ENCODE results near the gene CBLIF. TPM values are rescaled to one million over a fixed set of nuclear protein-coding genes. Genes with fewer than 3 reads are reported as not detected.

CBLIF gene
- total and polyA plus RNA-seq, 2 of the 13 experiments (the other 11 are each of a cell fraction or from before 2014, with no cell fraction given), result not detected

DNA sequence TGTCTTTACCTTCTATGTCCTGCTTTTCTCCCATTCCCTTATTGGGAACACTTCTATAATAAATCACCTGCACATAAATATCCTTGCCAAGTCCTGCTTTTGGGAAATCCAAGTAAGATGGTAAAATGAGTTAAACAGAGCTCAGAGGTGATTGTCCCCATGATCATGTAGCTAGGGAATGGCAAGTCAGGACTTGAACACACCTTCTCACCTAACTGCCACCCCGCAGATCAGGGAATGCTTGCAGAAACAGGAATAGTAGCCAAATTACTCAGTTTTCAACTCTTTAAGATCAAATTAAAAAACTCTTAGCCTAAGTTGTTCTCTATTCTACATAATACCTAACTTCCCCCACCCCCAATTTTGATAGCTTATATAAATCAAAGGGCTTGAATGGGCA is 49.3 kb upstream of the CBLIF start:
- Histone ChIP-seq H3K9me3 (ENCODE audit: low read length) (no peaks in the 10 kb centered on the region), H3K27me3 (ENCODE audit: control insufficient read depth in 1 of 2, insufficient read depth in 2 of 2, low read length in 2 of 2) (no peaks in the 10 kb centered on the region; a peak in 1 of 5 replicates), H2AFZ (ENCODE audit: low read length) (no peak overlapping the region), H3K4me1 (ENCODE audit: insufficient read depth, low read length) (no peaks in the 10 kb centered on the region), H3K36me3 (replicated peaks in 1 of 2; ENCODE audit: control insufficient read depth in 1 of 2, insufficient read depth in 2 of 2, low read length in 2 of 2) (no peaks in the 10 kb centered on the region), H4K20me1 (ENCODE audit: insufficient read depth, low read length) (no peaks in the 10 kb centered on the region), H3K9ac (ENCODE audit: insufficient read depth, low read depth, low read length) (no peak overlapping the region), H3K4me2 (ENCODE audit: low read depth, low read length) (no peak overlapping the region), H3K27ac (ENCODE audit: extremely low read length, insufficient read depth, low read length) (no peak overlapping the region), H3K4me3 (replicated peaks in 1 of 3; ENCODE audit: insufficient read depth in 1 of 3, low read depth in 2 of 3, low read length in 3 of 3) (no peak overlapping the region), H3K79me2 (ENCODE audit: insufficient read depth, low read length) (no peaks in the 10 kb centered on the region)
- intact Hi-C loops (cut with micrococcal nuclease; ENCODE audit: unreplicated experiment), result no loop called here
- in situ Hi-C loops (cut with HindIII; ENCODE audit: extremely low pct_ligation_motif_present, low pct_unique_long_range_greater_than_20kb), result no loop called here
- DNase-seq (ENCODE audit: low spot score) (no peak), FAIRE-seq (no peak), ATAC-seq (no peak)
- BruUV-seq (replicated peaks), result no TSS peak
- POLR2A ChIA-PET, result no interaction called here
- CTCF ChIA-PET (ENCODE audit: low intra/inter-chr PET ratio, low total read pairs), result no interaction called here
- WGBS (ENCODE audit: low lambda C conversion rate), result 6% methylated on average over 1 of the region's 1 CpG
- TF ChIP-seq TOE1 (CRISPR knock-in tag; IDR thresholded peaks at IDR 0.05) (no peak), RBAK (CRISPR knock-in tag; IDR thresholded peaks at IDR 0.05) (no peak), JUN (CRISPR knock-in tag; IDR thresholded peaks at IDR 0.05) (no peak), PAX8 (CRISPR knock-in tag; IDR thresholded peaks at IDR 0.05; ENCODE audit: borderline replicate concordance) (no peak), ZKSCAN1 (IDR thresholded peaks at IDR 0.05; ENCODE audit: low read length) (no peak), IKZF1 (IDR thresholded peaks at IDR 0.05) (no peak), ZNF816 (CRISPR knock-in tag; IDR thresholded peaks at IDR 0.05; ENCODE audit: borderline replicate concordance) (no peak), ZNF790 (CRISPR knock-in tag; IDR thresholded peaks at IDR 0.05; ENCODE audit: borderline replicate concordance) (no peak), ZNF773 (CRISPR knock-in tag; IDR thresholded peaks at IDR 0.05; ENCODE audit: borderline replicate concordance) (no peak), ZNF678 (CRISPR knock-in tag; IDR thresholded peaks at IDR 0.05) (no peak)
- TF ChIP-seq, protein P1, sequence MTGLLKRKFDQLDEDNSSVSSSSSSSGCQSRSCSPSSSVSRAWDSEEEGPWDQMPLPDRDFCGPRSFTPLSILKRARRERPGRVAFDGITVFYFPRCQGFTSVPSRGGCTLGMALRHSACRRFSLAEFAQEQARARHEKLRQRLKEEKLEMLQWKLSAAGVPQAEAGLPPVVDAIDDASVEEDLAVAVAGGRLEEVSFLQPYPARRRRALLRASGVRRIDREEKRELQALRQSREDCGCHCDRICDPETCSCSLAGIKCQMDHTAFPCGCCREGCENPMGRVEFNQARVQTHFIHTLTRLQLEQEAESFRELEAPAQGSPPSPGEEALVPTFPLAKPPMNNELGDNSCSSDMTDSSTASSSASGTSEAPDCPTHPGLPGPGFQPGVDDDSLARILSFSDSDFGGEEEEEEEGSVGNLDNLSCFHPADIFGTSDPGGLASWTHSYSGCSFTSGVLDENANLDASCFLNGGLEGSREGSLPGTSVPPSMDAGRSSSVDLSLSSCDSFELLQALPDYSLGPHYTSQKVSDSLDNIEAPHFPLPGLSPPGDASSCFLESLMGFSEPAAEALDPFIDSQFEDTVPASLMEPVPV (CRISPR knock-in tag; IDR thresholded peaks at IDR 0.05), result no peak
- TF ChIP-seq, protein P2, sequence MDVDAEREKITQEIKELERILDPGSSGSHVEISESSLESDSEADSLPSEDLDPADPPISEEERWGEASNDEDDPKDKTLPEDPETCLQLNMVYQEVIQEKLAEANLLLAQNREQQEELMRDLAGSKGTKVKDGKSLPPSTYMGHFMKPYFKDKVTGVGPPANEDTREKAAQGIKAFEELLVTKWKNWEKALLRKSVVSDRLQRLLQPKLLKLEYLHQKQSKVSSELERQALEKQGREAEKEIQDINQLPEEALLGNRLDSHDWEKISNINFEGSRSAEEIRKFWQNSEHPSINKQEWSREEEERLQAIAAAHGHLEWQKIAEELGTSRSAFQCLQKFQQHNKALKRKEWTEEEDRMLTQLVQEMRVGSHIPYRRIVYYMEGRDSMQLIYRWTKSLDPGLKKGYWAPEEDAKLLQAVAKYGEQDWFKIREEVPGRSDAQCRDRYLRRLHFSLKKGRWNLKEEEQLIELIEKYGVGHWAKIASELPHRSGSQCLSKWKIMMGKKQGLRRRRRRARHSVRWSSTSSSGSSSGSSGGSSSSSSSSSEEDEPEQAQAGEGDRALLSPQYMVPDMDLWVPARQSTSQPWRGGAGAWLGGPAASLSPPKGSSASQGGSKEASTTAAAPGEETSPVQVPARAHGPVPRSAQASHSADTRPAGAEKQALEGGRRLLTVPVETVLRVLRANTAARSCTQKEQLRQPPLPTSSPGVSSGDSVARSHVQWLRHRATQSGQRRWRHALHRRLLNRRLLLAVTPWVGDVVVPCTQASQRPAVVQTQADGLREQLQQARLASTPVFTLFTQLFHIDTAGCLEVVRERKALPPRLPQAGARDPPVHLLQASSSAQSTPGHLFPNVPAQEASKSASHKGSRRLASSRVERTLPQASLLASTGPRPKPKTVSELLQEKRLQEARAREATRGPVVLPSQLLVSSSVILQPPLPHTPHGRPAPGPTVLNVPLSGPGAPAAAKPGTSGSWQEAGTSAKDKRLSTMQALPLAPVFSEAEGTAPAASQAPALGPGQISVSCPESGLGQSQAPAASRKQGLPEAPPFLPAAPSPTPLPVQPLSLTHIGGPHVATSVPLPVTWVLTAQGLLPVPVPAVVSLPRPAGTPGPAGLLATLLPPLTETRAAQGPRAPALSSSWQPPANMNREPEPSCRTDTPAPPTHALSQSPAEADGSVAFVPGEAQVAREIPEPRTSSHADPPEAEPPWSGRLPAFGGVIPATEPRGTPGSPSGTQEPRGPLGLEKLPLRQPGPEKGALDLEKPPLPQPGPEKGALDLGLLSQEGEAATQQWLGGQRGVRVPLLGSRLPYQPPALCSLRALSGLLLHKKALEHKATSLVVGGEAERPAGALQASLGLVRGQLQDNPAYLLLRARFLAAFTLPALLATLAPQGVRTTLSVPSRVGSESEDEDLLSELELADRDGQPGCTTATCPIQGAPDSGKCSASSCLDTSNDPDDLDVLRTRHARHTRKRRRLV (CRISPR knock-in tag; IDR thresholded peaks at IDR 0.05), result no peak
- TF ChIP-seq, protein P3, sequence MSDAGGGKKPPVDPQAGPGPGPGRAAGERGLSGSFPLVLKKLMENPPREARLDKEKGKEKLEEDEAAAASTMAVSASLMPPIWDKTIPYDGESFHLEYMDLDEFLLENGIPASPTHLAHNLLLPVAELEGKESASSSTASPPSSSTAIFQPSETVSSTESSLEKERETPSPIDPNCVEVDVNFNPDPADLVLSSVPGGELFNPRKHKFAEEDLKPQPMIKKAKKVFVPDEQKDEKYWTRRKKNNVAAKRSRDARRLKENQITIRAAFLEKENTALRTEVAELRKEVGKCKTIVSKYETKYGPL (CRISPR knock-in tag; IDR thresholded peaks at IDR 0.05), result no peak
- TF ChIP-seq, protein P4, sequence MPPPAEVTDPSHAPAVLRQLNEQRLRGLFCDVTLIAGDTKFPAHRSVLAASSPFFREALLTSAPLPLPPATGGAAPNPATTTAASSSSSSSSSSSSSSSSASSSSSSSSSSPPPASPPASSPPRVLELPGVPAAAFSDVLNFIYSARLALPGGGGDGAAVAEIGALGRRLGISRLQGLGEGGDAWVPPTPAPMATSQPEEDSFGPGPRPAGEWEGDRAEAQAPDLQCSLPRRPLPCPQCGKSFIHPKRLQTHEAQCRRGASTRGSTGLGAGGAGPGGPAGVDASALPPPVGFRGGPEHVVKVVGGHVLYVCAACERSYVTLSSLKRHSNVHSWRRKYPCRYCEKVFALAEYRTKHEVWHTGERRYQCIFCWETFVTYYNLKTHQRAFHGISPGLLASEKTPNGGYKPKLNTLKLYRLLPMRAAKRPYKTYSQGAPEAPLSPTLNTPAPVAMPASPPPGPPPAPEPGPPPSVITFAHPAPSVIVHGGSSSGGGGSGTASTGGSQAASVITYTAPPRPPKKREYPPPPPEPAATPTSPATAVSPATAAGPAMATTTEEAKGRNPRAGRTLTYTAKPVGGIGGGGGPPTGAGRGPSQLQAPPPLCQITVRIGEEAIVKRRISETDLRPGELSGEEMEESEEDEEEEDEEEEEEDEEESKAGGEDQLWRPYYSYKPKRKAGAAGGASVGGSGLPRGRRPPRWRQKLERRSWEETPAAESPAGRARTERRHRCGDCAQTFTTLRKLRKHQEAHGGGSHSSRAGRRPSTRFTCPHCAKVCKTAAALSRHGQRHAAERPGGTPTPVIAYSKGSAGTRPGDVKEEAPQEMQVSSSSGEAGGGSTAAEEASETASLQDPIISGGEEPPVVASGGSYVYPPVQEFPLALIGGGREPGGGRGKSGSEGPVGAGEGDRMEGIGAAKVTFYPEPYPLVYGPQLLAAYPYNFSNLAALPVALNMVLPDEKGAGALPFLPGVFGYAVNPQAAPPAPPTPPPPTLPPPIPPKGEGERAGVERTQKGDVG (CRISPR knock-in tag; IDR thresholded peaks at IDR 0.05; ENCODE audit: borderline replicate concordance), result no peak
- TF ChIP-seq, protein P5, sequence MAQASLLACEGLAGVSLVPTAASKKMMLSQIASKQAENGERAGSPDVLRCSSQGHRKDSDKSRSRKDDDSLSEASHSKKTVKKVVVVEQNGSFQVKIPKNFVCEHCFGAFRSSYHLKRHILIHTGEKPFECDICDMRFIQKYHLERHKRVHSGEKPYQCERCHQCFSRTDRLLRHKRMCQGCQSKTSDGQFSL (CRISPR knock-in tag; IDR thresholded peaks at IDR 0.05), result no peak
